Gastrocnemius medialis (tissue), 4 donors: ENCODE results near the gene MAEA. TPM values are rescaled to one million over a fixed set of nuclear protein-coding genes. Genes with fewer than 3 reads are reported as not detected.

Source experiments
- ATAC-seq, 2 donors: fragments of 150-250 bp; one replicate each; pipeline ENCODE4 v1.9.1; 2016
- DNase-seq, 2 donors: peaks; one replicate each; pipeline ENCODE4 v3.0.0-alpha.2; 2019
- H3K27ac ChIP-seq, 4 donors: fragments of 200-600 bp; sonication (generic); 1 replicate in 1 of 4; 2 replicates in 3 of 4; pipeline ENCODE4 v1.5.1; 2016 to 2018; ENCODE audit warnings: mild to moderate bottlenecking in 2 of 4, moderate library complexity in 1 of 4
- H3K27me3 ChIP-seq, 3 donors: fragments of 200-600 bp; sonication (generic) in 2 of 3; 1 replicate in 1 of 3; 2 replicates in 2 of 3; pipeline versions ENCODE4 v1.5.1 to v1.6.0; 2016 to 2019; ENCODE audit warnings: mild to moderate bottlenecking in 1 of 3, moderate library complexity in 1 of 3
- H3K36me3 ChIP-seq, 2 donors: fragments of 200-600 bp; sonication (generic) in 1 of 2; one replicate each; pipeline ENCODE4 v1.5.1; 2017 to 2018
- H3K4me1 ChIP-seq, 2 donors: fragments of 200-600 bp; sonication (generic) in 1 of 2; one replicate each; pipeline ENCODE4 v1.5.1; 2016 to 2017; ENCODE audit warnings: mild to moderate bottlenecking in 2 of 2
- H3K4me3 ChIP-seq, 4 donors: fragments of 200-600 bp; sonication (generic) in 3 of 4; 1 replicate in 1 of 4; 2 replicates in 3 of 4; pipeline ENCODE4 v1.5.1; 2016 to 2019; ENCODE audit warnings: mild to moderate bottlenecking in 2 of 4
- H3K9me3 ChIP-seq, 3 donors: fragments of 200-600 bp; sonication (generic) in 2 of 3; 1 replicate in 1 of 3; 2 replicates in 2 of 3; pipeline ENCODE4 v1.5.1; 2016 to 2019
- CTCF ChIP-seq, 5 experiments: fragments of 450-650 bp in 3 of 5; fragments of 200-600 bp in 2 of 5; sonication (generic) in 2 of 5; IDR thresholded peaks in 4 of 5; conservative IDR thresholded peaks in 1 of 5; 1 replicate in 4 of 5; 2 replicates in 1 of 5; pipeline ENCODE4 v1.5.1; 2016 to 2019; ENCODE audit warnings: antibody characterized with exemption in 5 of 5, mild to moderate bottlenecking in 3 of 5, moderate library complexity in 3 of 5
- POLR2A ChIP-seq, 2 donors: fragments of 450-650 bp; IDR thresholded peaks; one replicate each; pipeline ENCODE4 v1.6.1; 2017; ENCODE audit warnings: antibody characterized with exemption in 2 of 2, mild to moderate bottlenecking in 2 of 2, moderate library complexity in 2 of 2
- in situ Hi-C, 4 donors: fragments of 200-750 bp; cut with MboI; loops; one replicate each; pipeline versions ENCODE4 v1.15.0 to v1.8.0; 2017; ENCODE audit warnings: low sequenced_read_pairs in 4 of 4
- intact Hi-C: fragments of 100-400 bp; cut with DNase I; formaldehyde crosslinking; loops from one replicate; pipeline ENCODE4 v1.15.1; 2023; ENCODE audit warnings: low total_unique reads
- total RNA-seq, 4 donors: library from RNA; depleted of rRNA; stranded (reverse); fragments of >200 nt; gene quantifications; one replicate each; pipeline versions ENCODE4 v1.1.0 to v1.2.3, GENCODE V29; 2016

Gene MAEA
- total RNA-seq, 4 donors from 2014 or later = 30.0 to 42.7 (median 34.3) TPM

DNA sequence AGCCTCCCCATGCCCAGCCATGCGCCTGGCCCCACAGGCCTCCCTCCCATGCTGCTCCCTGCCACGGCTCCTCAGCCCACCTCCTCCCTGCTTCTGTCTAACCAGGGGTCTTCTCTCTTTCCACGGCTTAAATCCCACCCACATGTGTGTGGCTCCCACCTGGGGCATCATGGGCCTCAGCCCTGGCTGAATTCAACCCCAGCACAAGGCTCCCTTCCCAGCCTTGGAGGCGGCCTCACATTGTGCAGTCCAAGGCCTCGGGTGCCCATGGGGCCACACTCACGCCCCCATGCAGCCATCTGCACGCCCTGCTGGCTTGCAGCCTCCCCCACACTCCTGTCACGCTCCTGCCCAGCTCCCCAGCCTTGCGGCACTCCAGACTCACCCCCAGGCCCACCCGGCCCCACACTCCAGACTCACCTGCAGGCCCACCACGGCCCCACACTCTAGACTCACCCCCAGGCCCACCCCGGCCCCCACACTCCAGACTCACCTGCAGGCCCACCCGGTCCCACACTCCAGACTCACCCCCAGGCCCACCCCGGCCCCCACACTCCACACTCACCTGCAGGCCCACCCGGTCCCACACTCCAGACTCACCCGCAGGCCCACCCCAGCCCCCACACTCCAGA, 27.0 kb downstream of the MAEA start:
- Histone ChIP-seq H3K36me3 (peaks cover 0 to 54% of the 10 kb centered on the region in 2 donors), H3K27ac (no peak overlapping the region), H3K4me1 (peaks cover 0 to 3% of the 10 kb centered on the region in 2 donors), H3K27me3 (no peaks in the 10 kb centered on the region), H3K4me3 (no peak overlapping the region), H3K9me3 (no peaks in the 10 kb centered on the region)
- ATAC-seq = no peak
- no peak for TF ChIP-seq CTCF (IDR thresholded peaks at IDR 0.05 in 4 of 5, conservative IDR thresholded peaks at IDR 0.05 in 1 of 5)
- TF ChIP-seq POLR2A (IDR thresholded peaks at IDR 0.05) = no peak
- in situ Hi-C loops = no loop called here
- intact Hi-C loops = no loop called here
- DNase-seq = no peak

GRCh38 chr4:1317177-1318045, 27.7 kb downstream of the MAEA start:
- intact Hi-C loops = no loop called here
- H3K27me3 ChIP-seq = no peaks in the 10 kb centered on the region
- DNase-seq (no peak), ATAC-seq (no peak)
- no peak overlapping the region for H3K27ac ChIP-seq
- no peaks in the 10 kb centered on the region for H3K9me3 ChIP-seq
- H3K36me3 ChIP-seq = peaks cover 0 to 54% of the 10 kb centered on the region in 2 donors
- H3K4me3 ChIP-seq = no peak overlapping the region
- peaks cover 0 to 3% of the 10 kb centered on the region in 2 donors for H3K4me1 ChIP-seq
- in situ Hi-C loops = no loop called here
- TF ChIP-seq CTCF (IDR thresholded peaks at IDR 0.05 in 4 of 5, conservative IDR thresholded peaks at IDR 0.05 in 1 of 5) = no peak
- no peak for TF ChIP-seq POLR2A (IDR thresholded peaks at IDR 0.05)

- Histone ChIP-seq H3K9me3 (no peaks in the 10 kb centered on the region), H3K36me3 (peaks cover 0 to 48% of the 10 kb centered on the region in 2 donors), H3K4me1 (peaks cover 0 to 3% of the 10 kb centered on the region in 2 donors), H3K27ac (no peak overlapping the region), H3K27me3 (no peaks in the 10 kb centered on the region), H3K4me3 (no peak overlapping the region)
- ATAC-seq (no peak), DNase-seq (no peak)
- in situ Hi-C loops (no loop called here), intact Hi-C loops (no loop called here)
- TF ChIP-seq POLR2A (IDR thresholded peaks at IDR 0.05) = no peak
- TF ChIP-seq CTCF (IDR thresholded peaks at IDR 0.05 in 4 of 5, conservative IDR thresholded peaks at IDR 0.05 in 1 of 5) = no peak
These were observed 28.3 kb downstream of the MAEA start for GRCh38 chr4:1318046-1318375.

GRCh38 chr4:1318488-1319213, 29.0 kb downstream of the MAEA start:
- Histone ChIP-seq H3K9me3 (no peaks in the 10 kb centered on the region), H3K4me1 (peaks cover 5 to 6% of the 10 kb centered on the region in 2 donors), H3K27ac (peak overlapping the region in 1 of 4 donors; percentile 48), H3K4me3 (no peak overlapping the region), H3K27me3 (no peaks in the 10 kb centered on the region), H3K36me3 (peaks cover 0 to 42% of the 10 kb centered on the region in 2 donors)
- no peak for DNase-seq
- intact Hi-C loops (no loop called here), in situ Hi-C loops (no loop called here)
- no peak for TF ChIP-seq POLR2A (IDR thresholded peaks at IDR 0.05)
- TF ChIP-seq CTCF (IDR thresholded peaks at IDR 0.05 in 4 of 5, conservative IDR thresholded peaks at IDR 0.05 in 1 of 5) = peak in 1 of 5 experiments; percentile 33
- ATAC-seq = no peak
